H1 (cell line): ENCODE data around the gene ATP2A3.

Source experiments
- ASH2L ChIP-seq: fragments of 200-600, 300-600 bp; sonication (generic); IDR thresholded peaks from one replicate; pipeline ENCODE4 v1.7.1; 2017; ENCODE audit warnings: low read length
- CBX5 ChIP-seq: fragments of 300-800, 300-1000 bp; sonication (generic); IDR thresholded peaks from 2 replicates; pipeline ENCODE4 v1.7.1; 2016; ENCODE audit warnings: antibody characterized with exemption, low read length, low read depth
- CBX8 ChIP-seq: fragments of 300-800, 300-1000 bp; sonication (generic); IDR thresholded peaks from 2 replicates; pipeline ENCODE4 v1.7.1; 2016; ENCODE audit warnings: low read depth, low read length, borderline replicate concordance
- CHD2 ChIP-seq: IDR thresholded peaks from 2 replicates; pipeline ENCODE4 v1.6.1; 2012; ENCODE audit warnings: low read length, improper control_type of control experiment
- EZH2 ChIP-seq: fragments of 200-600 bp; sonication (generic); IDR thresholded peaks from 2 replicates; pipeline ENCODE4 v1.7.1; 2012; ENCODE audit warnings: low read depth, mild to moderate bottlenecking, moderate library complexity, low read length, inconsistent platforms; ENCODE audit not compliant: severe bottlenecking
- FOSL1 ChIP-seq: IDR thresholded peaks from 2 replicates; pipeline ENCODE4 v1.6.1; 2011; ENCODE audit warnings: mild to moderate bottlenecking, low read depth, low read length, moderate library complexity; ENCODE audit not compliant: insufficient read depth
- HDAC2 ChIP-seq, 2 experiments: fragments of 300-600 bp in 1 of 2; sonication (generic) in 1 of 2; IDR thresholded peaks; 2 replicates each; pipeline ENCODE4 v1.6.1; 2011 to 2012; ENCODE audit warnings: low read depth in 2 of 2, low read length in 2 of 2, mild to moderate bottlenecking in 2 of 2, moderate library complexity in 2 of 2, borderline replicate concordance in 1 of 2, inconsistent platforms in 1 of 2
- SP4 ChIP-seq: IDR thresholded peaks from 2 replicates; pipeline ENCODE4 v1.6.1; 2012; ENCODE audit warnings: low read length, inconsistent platforms

DNA sequence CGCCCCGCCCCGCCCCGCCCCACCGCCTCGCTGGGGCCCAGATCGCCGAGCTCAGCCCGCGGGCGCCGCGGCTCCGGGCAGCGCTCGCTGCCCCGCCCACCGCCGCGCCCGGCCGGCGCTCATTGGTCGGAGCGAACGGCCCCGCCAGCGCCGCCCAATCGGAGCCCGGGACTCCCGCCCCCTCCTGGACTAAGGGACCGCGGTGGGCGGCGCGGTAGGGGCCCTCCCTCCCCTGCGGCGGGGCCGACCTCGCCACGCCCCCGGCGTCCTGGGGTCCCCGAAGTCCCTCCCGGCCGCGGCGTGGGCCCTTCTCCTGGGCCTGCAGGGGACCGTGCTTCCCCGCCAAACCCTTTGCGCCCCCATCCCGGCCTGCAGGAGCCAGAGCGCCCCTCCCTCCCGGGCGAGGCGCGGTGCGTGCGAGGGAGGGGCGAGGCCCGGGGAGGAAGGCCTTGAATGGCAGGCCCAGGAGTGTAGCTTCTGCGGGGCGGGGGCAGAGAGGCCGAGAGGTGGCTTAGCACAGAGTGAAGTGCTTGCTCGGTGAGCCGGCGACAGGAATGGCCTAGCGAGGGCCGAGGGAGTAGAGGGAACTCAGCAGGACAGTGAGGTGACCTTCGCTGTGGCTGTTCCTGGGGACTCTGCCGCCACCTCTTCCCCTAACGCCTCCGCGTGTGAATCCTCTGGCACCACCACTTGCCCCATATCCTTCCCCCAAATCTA lies 71.1 kb downstream of the ATP2A3 start, which contains the start of gene CAMKK1:
- TF ChIP-seq EZH2, result no peak
- no peak for TF ChIP-seq SP4
- no peak for TF ChIP-seq CBX5
- TF ChIP-seq FOSL1, result no peak
- no peak for TF ChIP-seq CHD2
- peak; percentile 26 for TF ChIP-seq ASH2L
- no peak for TF ChIP-seq CBX8
- TF ChIP-seq HDAC2 (IDR thresholded peaks at IDR 0.05; ENCODE audit: borderline replicate concordance in 1 of 2, low read depth in 2 of 2, low read length in 2 of 2), result peak in 1 of 2 experiments; percentile 60; a peak in 1 of 4 replicates
